Endothelial cell of umbilical vein (primary cell): Measurements from ENCODE around the gene CALCA. TPM values are rescaled to one million over a fixed set of nuclear protein-coding genes. Genes with fewer than 3 reads are reported as not detected.

Source experiments
- BruUV-seq: library from RNA; stranded (reverse); fragments of 400-500 nt; replicated peaks from 2 replicates; lab custom pipeline; 2021; lab: Mats Ljungman, UMichigan
- CTCF ChIA-PET: fragments of 300-600, 350-600 bp; sonication (Branson Sonifier 250); formaldehyde crosslinking; loops from one replicate; lab custom pipeline; 2021; ENCODE audit warnings: antibody characterized with exemption, inconsistent platforms; lab: Charles Lee
- POLR2A ChIA-PET: fragments of 300-600, 350-600 bp; sonication (Branson Sonifier 250); formaldehyde crosslinking; loops from one replicate; lab custom pipeline; 2021; ENCODE audit warnings: antibody characterized with exemption, inconsistent platforms; lab: Charles Lee
- DNase-seq: peaks from one replicate; pipeline ENCODE4 v3.0.0-alpha.2; 2011; ENCODE audit warnings: low read depth, low spot score
- FAIRE-seq: peaks from 2 replicates; lab custom pipeline; 2011; peaks lifted over from hg19 to GRCh38; lab: Jason Lieb, UNC
- H2AFZ ChIP-seq: 2 replicates; pipeline ENCODE4 v1.6.0; 2012; ENCODE audit warnings: low read depth, low read length, control low read depth, inconsistent platforms
- H3K27ac ChIP-seq: 2 replicates; pipeline ENCODE4 v1.5.1; 2011; ENCODE audit warnings: low read depth, mild to moderate bottlenecking, control low read depth, low read length, moderate library complexity; ENCODE audit not compliant: insufficient read depth
- H3K27me3 ChIP-seq, 2 experiments: 2 replicates each; pipeline versions ENCODE4 v1.6.0 to v1.6.1; 2011; ENCODE audit warnings: low read length in 2 of 2, mixed read lengths in 1 of 2; ENCODE audit not compliant: control insufficient read depth in 2 of 2, insufficient read depth in 2 of 2
- H3K36me3 ChIP-seq, 2 experiments: 2 replicates in 1 of 2; 3 replicates in 1 of 2; pipeline ENCODE4 v1.5.1; 2011; ENCODE audit warnings: low read length in 2 of 2, mild to moderate bottlenecking in 1 of 2, moderate library complexity in 1 of 2; ENCODE audit not compliant: control insufficient read depth in 2 of 2, insufficient read depth in 2 of 2; ENCODE audit errors: extremely low read depth in 1 of 2
- H3K4me1 ChIP-seq: 3 replicates; pipeline ENCODE4 v1.5.1; 2011; ENCODE audit warnings: mild to moderate bottlenecking, low read length; ENCODE audit not compliant: control insufficient read depth, insufficient read depth; ENCODE audit errors: extremely low read depth
- H3K4me2 ChIP-seq: 2 replicates; pipeline ENCODE4 v1.6.1; 2011; ENCODE audit warnings: low read length, control low read depth, mixed read lengths; ENCODE audit not compliant: insufficient read depth
- H3K4me3 ChIP-seq, 3 experiments: fragments of 200-600 bp in 1 of 3; sonication (generic), shearing (Covaris generic) in 1 of 3; replicated peaks in 1 of 3; 2 replicates each; pipeline ENCODE4 v1.5.1; 2011 to 2016; ENCODE audit warnings: control low read depth in 3 of 3, low read length in 3 of 3, mild to moderate bottlenecking in 2 of 3, inconsistent platforms in 1 of 3, low read depth in 1 of 3, moderate library complexity in 1 of 3; ENCODE audit not compliant: insufficient read depth in 1 of 3
- H3K79me2 ChIP-seq: 2 replicates; pipeline ENCODE4 v1.6.0; 2012; ENCODE audit warnings: low read length, inconsistent platforms; ENCODE audit not compliant: control insufficient read depth, insufficient read depth
- H3K9ac ChIP-seq: replicated peaks from 2 replicates; pipeline ENCODE3; 2011; ENCODE audit warnings: low read length, control low read depth; ENCODE audit not compliant: insufficient read depth; ENCODE audit errors: extremely low read depth
- H3K9me1 ChIP-seq: replicated peaks from 3 replicates; pipeline ENCODE4 v1.6.0; 2011; ENCODE audit warnings: mild to moderate bottlenecking, low read length; ENCODE audit not compliant: control insufficient read depth, insufficient read depth; ENCODE audit errors: extremely low read depth
- H3K9me3 ChIP-seq: replicated peaks from 2 replicates; pipeline ENCODE4 v1.5.1; 2012; ENCODE audit warnings: low read length, inconsistent platforms; ENCODE audit not compliant: control insufficient read depth, insufficient read depth
- H4K20me1 ChIP-seq: replicated peaks from 2 replicates; pipeline ENCODE3; 2011; ENCODE audit warnings: mild to moderate bottlenecking, low read length; ENCODE audit not compliant: control insufficient read depth, insufficient read depth; ENCODE audit errors: extremely low read depth
- CTCF ChIP-seq, 2 donors: IDR thresholded peaks; 1 replicate in 1 of 2; 2 replicates in 1 of 2; pipeline ENCODE4 v1.5.1; 2011; ENCODE audit warnings: low read length in 2 of 2, mild to moderate bottlenecking in 2 of 2, moderate library complexity in 2 of 2, control low read depth in 1 of 2, inconsistent platforms in 1 of 2, low read depth in 1 of 2; ENCODE audit not compliant: insufficient read depth in 1 of 2; ENCODE audit errors: extremely low read depth in 1 of 2
- EZH2 ChIP-seq: IDR thresholded peaks from 2 replicates; pipeline ENCODE4 v1.6.1; 2012; ENCODE audit warnings: borderline replicate concordance, low read depth, mild to moderate bottlenecking, moderate library complexity, low read length, inconsistent platforms; ENCODE audit not compliant: severe bottlenecking
- GATA2 ChIP-seq: IDR thresholded peaks from 2 replicates; pipeline ENCODE4 v1.7.0; 2011; ENCODE audit warnings: low read depth, mild to moderate bottlenecking, moderate library complexity, mixed read lengths, low read length; ENCODE audit not compliant: insufficient read length, insufficient read depth
- JUN ChIP-seq: IDR thresholded peaks from 2 replicates; pipeline ENCODE4 v1.6.1; 2011; ENCODE audit warnings: borderline replicate concordance, low read depth; ENCODE audit not compliant: insufficient read length, insufficient read depth
- MAX ChIP-seq: IDR thresholded peaks from 2 replicates; pipeline ENCODE4 v1.6.1; 2011; ENCODE audit not compliant: insufficient read depth, insufficient read length
- MYC ChIP-seq: IDR thresholded peaks from one replicate; pipeline ENCODE4 v1.6.1; 2011; ENCODE audit warnings: mild to moderate bottlenecking, low read depth, low read length
- POLR2A ChIP-seq: IDR thresholded peaks from 2 replicates; pipeline ENCODE4 v1.6.1; 2012; ENCODE audit warnings: low read depth, mild to moderate bottlenecking, control low read depth, low read length
- POLR2AphosphoS5 ChIP-seq: IDR thresholded peaks from 2 replicates; pipeline ENCODE4 v1.6.1; 2012; ENCODE audit warnings: low read depth, mild to moderate bottlenecking, control low read depth, low read length, moderate library complexity; ENCODE audit not compliant: insufficient read depth
- dilution Hi-C: fragments of 300-500 bp; cut with MboI; formaldehyde crosslinking; loops from one replicate; pipeline ENCODE4 v1.15.0; 2019; ENCODE audit warnings: low sequenced_read_pairs; ENCODE audit not compliant: extremely low pct_ligation_motif_present
- intact Hi-C: fragments of 100-400 bp; cut with micrococcal nuclease; formaldehyde crosslinking; loops from one replicate; pipeline ENCODE4 v1.10.0; 2022
- polyA plus RNA-seq, 4 experiments: library from polyadenylated mRNA; depleted of rRNA in 3 of 4; stranded (reverse) in 3 of 4; unstranded in 1 of 4; fragments of >200 nt; gene quantifications; 2 replicates each; pipeline versions ENCODE4 v1.2.1 to v1.2.3, GENCODE V29; 2011 to 2012; ENCODE audit warnings: missing spikeins in 1 of 4
- total RNA-seq: library from RNA; stranded (reverse); gene quantifications from 2 replicates; pipeline ENCODE4 v1.2.3, GENCODE V29; 2021

The CALCA gene
- total and polyA plus RNA-seq, 2 donors (not counting 3 experiments of a cell fraction or from before 2014, with no cell fraction given) = not detected

DNA sequence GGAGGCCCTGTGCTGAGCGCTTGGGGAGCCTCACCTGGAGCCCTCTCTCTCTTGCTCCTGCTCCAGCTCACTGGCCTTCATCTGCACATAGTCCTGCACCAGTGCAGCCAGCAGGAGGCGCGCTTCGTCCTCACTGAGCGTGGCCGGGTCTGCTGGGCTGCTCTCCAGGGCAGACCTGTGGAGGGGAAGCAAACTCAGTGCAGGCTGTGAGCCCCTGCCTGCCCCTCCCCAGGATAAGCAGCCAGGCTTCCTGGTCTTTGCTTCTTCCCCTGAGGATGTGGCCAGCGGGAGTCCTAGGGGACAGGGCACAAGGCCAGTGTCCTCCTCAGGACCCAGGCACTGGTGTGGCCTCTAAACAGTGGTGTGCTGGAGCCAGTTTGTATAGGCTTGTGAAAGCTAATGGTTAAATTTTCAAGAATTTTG lies 2.2 kb downstream of the CALCA start:
- Histone ChIP-seq H3K9me3 (no peaks in the 10 kb centered on the region), H3K9ac (no peak overlapping the region), H3K27ac (no peak overlapping the region), H4K20me1 (no peaks in the 10 kb centered on the region), H3K4me1 (peaks cover 3% of the 10 kb centered on the region), H3K36me3 (no peaks in the 10 kb centered on the region), H3K9me1 (no peaks in the 10 kb centered on the region), H3K79me2 (no peaks in the 10 kb centered on the region), H3K4me3 (no peak overlapping the region), H3K4me2 (no peak overlapping the region), H2AFZ (no peak overlapping the region), H3K27me3 (peaks cover 40 to 41% of the 10 kb centered on the region in 2 experiments)
- FAIRE-seq (no peak), DNase-seq (peak; percentile 2)
- no TSS peak for BruUV-seq
- CTCF ChIA-PET = interaction anchor here (0.8 to 2.1 kb wide), 8 partner anchors 11 to 180 kb away, joined by 3 to 12 read pairs (median 3); no protein-coding TSS in a partner anchor
- dilution Hi-C loops (no loop called here), intact Hi-C loops (loop anchor here (1.0 kb wide), 2 partner anchors 36 to 105 kb away; no protein-coding TSS in a partner anchor)
- TF ChIP-seq POLR2AphosphoS5 (no peak), GATA2 (no peak), CTCF (IDR thresholded peaks at IDR 0.05; ENCODE audit: extremely low read depth in 1 of 2, insufficient read depth in 1 of 2, low read depth in 1 of 2, low read length in 2 of 2) (peak; percentile 54 to 71)
- POLR2A ChIA-PET = no interaction called here

DNA sequence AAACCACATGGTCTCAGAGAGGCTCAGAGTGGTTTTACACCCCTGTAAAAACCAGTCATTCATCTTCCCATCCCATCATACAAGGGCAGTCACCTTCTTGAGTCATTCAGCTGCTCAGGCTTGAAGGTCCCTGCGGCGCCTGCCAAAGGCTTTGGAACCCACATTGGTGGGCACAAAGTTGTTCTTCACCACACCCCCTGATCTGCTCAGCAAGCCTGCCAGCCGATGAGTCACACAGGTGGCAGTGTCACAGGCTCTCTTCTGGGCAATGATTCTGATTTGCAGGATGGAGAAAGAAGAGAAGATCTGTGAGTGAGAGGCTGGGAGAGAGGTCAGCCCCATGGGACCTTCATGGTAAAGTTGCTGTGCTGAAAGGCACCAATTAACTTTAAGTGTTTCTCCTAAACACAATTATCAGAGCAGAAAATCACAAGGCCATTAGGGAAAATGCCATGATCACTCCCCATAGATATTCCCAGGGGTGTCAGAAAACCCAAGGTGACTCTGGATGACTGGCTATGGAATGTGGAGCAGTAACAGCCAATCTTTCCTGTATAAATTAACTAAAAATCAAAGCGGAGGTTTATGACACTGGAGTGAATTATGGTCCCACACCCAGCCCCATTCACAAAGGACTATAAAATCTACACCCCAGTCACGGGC lies 4.4 kb downstream of the CALCA start:
- POLR2A ChIA-PET = no interaction called here

More for the DNA sequence above, 4.4 kb downstream of the CALCA start:
- DNase-seq (no peak), FAIRE-seq (no peak)
- TF ChIP-seq CTCF (IDR thresholded peaks at IDR 0.05; ENCODE audit: extremely low read depth in 1 of 2, insufficient read depth in 1 of 2, low read depth in 1 of 2, low read length in 2 of 2) (no peak), POLR2AphosphoS5 (no peak), POLR2A (no peak), JUN (no peak), MAX (no peak), MYC (no peak), EZH2 (no peak)
- intact Hi-C loops (no loop called here), dilution Hi-C loops (no loop called here)
- Histone ChIP-seq H3K4me1 (no peaks in the 10 kb centered on the region), H2AFZ (no peak overlapping the region), H3K36me3 (no peaks in the 10 kb centered on the region), H3K9me1 (no peaks in the 10 kb centered on the region), H3K79me2 (no peaks in the 10 kb centered on the region), H3K9ac (no peak overlapping the region), H4K20me1 (no peaks in the 10 kb centered on the region), H3K27ac (no peak overlapping the region), H3K4me2 (no peak overlapping the region), H3K27me3 (peaks cover 18 to 19% of the 10 kb centered on the region in 2 experiments), H3K9me3 (no peaks in the 10 kb centered on the region), H3K4me3 (no peak overlapping the region)
- CTCF ChIA-PET = interaction anchor here (1.0 kb wide), 1 partner anchor 39 kb away, joined by 3 read pairs; no protein-coding TSS in a partner anchor
- BruUV-seq = no TSS peak
